CD14-positive monocyte (primary cell): Measurements from ENCODE around the gene JAK1. TPM values are rescaled to one million over a fixed set of nuclear protein-coding genes. Genes with fewer than 3 reads are reported as not detected.

Source experiments
- DNase-seq, 3 donors: peaks; one replicate each; pipeline ENCODE4 v3.0.0-alpha.2; 2011 to 2022
- H2AFZ ChIP-seq: 2 replicates; pipeline ENCODE4 v1.6.0; 2012; ENCODE audit warnings: mild to moderate bottlenecking, low read depth, low read length, inconsistent platforms; ENCODE audit not compliant: insufficient read depth, poor library complexity, severe bottlenecking
- H3K27ac ChIP-seq, 2 donors: 1 replicate in 1 of 2; 2 replicates in 1 of 2; pipeline ENCODE4 v1.5.1; 2012 to 2013; ENCODE audit warnings: low read length in 2 of 2, control low read depth in 1 of 2, inconsistent platforms in 1 of 2, low read depth in 1 of 2, mild to moderate bottlenecking in 1 of 2
- H3K27me3 ChIP-seq, 2 donors: one replicate each; pipeline versions ENCODE4 v1.6.0 to v1.6.1; 2011 to 2013; ENCODE audit warnings: low read length in 2 of 2; ENCODE audit not compliant: control insufficient read depth in 2 of 2, insufficient read depth in 2 of 2
- H3K36me3 ChIP-seq, 2 donors: replicated peaks in 1 of 2; 1 replicate in 1 of 2; 2 replicates in 1 of 2; pipeline versions ENCODE4 v1.5.1 to v1.6.1; 2012 to 2013; ENCODE audit warnings: low read length in 2 of 2, control low read depth in 1 of 2, inconsistent platforms in 1 of 2, mild to moderate bottlenecking in 1 of 2; ENCODE audit not compliant: insufficient read depth in 2 of 2, control insufficient read depth in 1 of 2
- H3K4me1 ChIP-seq, 2 donors: 1 replicate in 1 of 2; 2 replicates in 1 of 2; pipeline versions ENCODE4 v1.5.1 to v1.6.1; 2012 to 2013; ENCODE audit warnings: low read length in 2 of 2, control low read depth in 1 of 2, inconsistent platforms in 1 of 2, mild to moderate bottlenecking in 1 of 2, moderate library complexity in 1 of 2; ENCODE audit not compliant: insufficient read depth in 2 of 2, control insufficient read depth in 1 of 2
- H3K4me2 ChIP-seq: replicated peaks from 2 replicates; pipeline ENCODE3; 2012; ENCODE audit warnings: low read length, moderate library complexity, mild to moderate bottlenecking; ENCODE audit not compliant: poor library complexity, severe bottlenecking; ENCODE audit errors: extremely low read depth
- H3K4me3 ChIP-seq, 3 experiments: fragments of 200-600 bp in 1 of 3; sonication (generic) in 1 of 3; replicated peaks in 1 of 3; 1 replicate in 2 of 3; 2 replicates in 1 of 3; pipeline ENCODE4 v1.5.1; 2011 to 2013; ENCODE audit warnings: low read length in 3 of 3, mild to moderate bottlenecking in 3 of 3, control low read depth in 2 of 3, low read depth in 2 of 3, inconsistent platforms in 1 of 3, moderate library complexity in 1 of 3
- H3K79me2 ChIP-seq: 2 replicates; pipeline ENCODE4 v1.6.0; 2012; ENCODE audit warnings: mild to moderate bottlenecking, control low read depth, inconsistent platforms, low read length, moderate library complexity; ENCODE audit not compliant: insufficient read depth
- H3K9ac ChIP-seq: 2 replicates; pipeline ENCODE4 v1.6.0; 2017; ENCODE audit warnings: low read length, mild to moderate bottlenecking; ENCODE audit not compliant: insufficient read depth, poor library complexity, severe bottlenecking
- H3K9me3 ChIP-seq, 2 donors: replicated peaks in 1 of 2; 1 replicate in 1 of 2; 2 replicates in 1 of 2; pipeline versions ENCODE4 v1.5.1 to v1.6.1; 2012 to 2013; ENCODE audit warnings: low read length in 2 of 2, control low read depth in 1 of 2; ENCODE audit not compliant: control insufficient read depth in 1 of 2, insufficient read depth in 1 of 2
- H4K20me1 ChIP-seq: 2 replicates; pipeline ENCODE4 v1.6.0; 2012; ENCODE audit warnings: mild to moderate bottlenecking, low read length, control low read depth, moderate library complexity; ENCODE audit not compliant: insufficient read depth
- H3K27ac Mint-ChIP-seq, 7 donors: one replicate each; pipeline ENCODE4 v1.8.0; 2020; ENCODE audit warnings: mild to moderate bottlenecking in 7 of 7, mixed read lengths in 7 of 7, moderate library complexity in 6 of 7, inconsistent platforms in 2 of 7
- H3K27me3 Mint-ChIP-seq, 3 donors: one replicate each; pipeline ENCODE4 v1.8.0; 2021 to 2022; ENCODE audit warnings: low read depth in 3 of 3, mild to moderate bottlenecking in 3 of 3, mixed read lengths in 3 of 3, moderate library complexity in 3 of 3, inconsistent platforms in 1 of 3
- H3K36me3 Mint-ChIP-seq, 2 donors: one replicate each; pipeline ENCODE4 v1.8.0; 2020; ENCODE audit warnings: mixed read lengths in 2 of 2, inconsistent platforms in 1 of 2, mild to moderate bottlenecking in 1 of 2
- H3K4me1 Mint-ChIP-seq: one replicate; pipeline ENCODE4 v1.8.0; 2020; ENCODE audit warnings: mild to moderate bottlenecking, mixed read lengths
- H3K4me3 Mint-ChIP-seq, 2 donors: one replicate each; pipeline ENCODE4 v1.8.0; 2020; ENCODE audit warnings: mild to moderate bottlenecking in 2 of 2, mixed read lengths in 2 of 2, moderate library complexity in 1 of 2
- H3K9me3 Mint-ChIP-seq, 7 donors: one replicate each; pipeline ENCODE4 v1.8.0; 2020 to 2022; ENCODE audit warnings: mixed read lengths in 7 of 7, mild to moderate bottlenecking in 6 of 7, moderate library complexity in 6 of 7, inconsistent platforms in 2 of 7
- WGBS: methylation state at CpG from one replicate; pipeline ENCODE4 v1.1.5; 2013; ENCODE audit warnings: missing lambda C conversion rate; ENCODE audit not compliant: insufficient coverage; 5-methylcytosine and 5-hydroxymethylcytosine counted together
- intact Hi-C, 2 donors: fragments of 100-400 bp; cut with micrococcal nuclease; formaldehyde crosslinking; loops; one replicate each; pipeline versions ENCODE4 v1.15.0 to v1.15.1; 2023
- polyA plus RNA-seq, 3 donors: library from polyadenylated mRNA; depleted of rRNA in 1 of 3; unstranded in 2 of 3; stranded (reverse) in 1 of 3; fragments of 300-500 nt in 2 of 3; fragments of >200 nt in 1 of 3; fragmentation: Illumina TruSeq in 2 of 3; gene quantifications; 1 replicate in 2 of 3; 2 replicates in 1 of 3; pipeline ENCODE4 v1.2.3, GENCODE V29; 2012 to 2021
- TF ChIP-seq, protein P1 (sequence below): fragments of 200-600 bp; IDR thresholded peaks from one replicate; pipeline ENCODE4 v1.8.0; 2022; ENCODE audit warnings: antibody characterized with exemption, mild to moderate bottlenecking

Gene JAK1
- polyA plus RNA-seq, 3 donors = 43.1 to 76.2 (median 72.6) TPM

DNA sequence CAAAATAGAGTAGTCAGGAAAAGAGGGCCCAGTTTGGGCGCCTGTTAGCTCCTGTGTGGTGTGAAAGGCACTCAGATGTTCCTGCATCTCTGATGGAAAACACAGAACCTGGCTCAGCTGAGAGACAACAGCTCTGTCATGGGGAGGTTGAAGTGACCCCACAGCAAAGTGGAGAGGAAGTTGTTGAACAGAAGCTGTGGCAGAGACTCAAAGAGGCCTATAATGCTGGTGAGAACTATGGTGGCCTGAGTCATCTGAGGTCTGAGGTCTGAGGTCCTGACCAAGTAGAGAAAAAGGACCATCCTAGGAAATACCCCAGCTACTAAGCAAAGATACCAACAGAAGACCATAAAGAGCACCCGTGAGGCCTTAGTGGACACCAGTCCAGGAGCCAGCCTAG is 45.6 kb upstream of the JAK1 start:
- Mint-ChIP-seq H3K4me1 (peaks cover 26% of the 10 kb centered on the region), H3K9me3 (peaks cover 0 to 5% (median 2%) of the 10 kb centered on the region in 7 donors), H3K27ac (peak overlapping the region in 5 of 7 donors; percentile 9 to 80 (median 63))

DNA sequence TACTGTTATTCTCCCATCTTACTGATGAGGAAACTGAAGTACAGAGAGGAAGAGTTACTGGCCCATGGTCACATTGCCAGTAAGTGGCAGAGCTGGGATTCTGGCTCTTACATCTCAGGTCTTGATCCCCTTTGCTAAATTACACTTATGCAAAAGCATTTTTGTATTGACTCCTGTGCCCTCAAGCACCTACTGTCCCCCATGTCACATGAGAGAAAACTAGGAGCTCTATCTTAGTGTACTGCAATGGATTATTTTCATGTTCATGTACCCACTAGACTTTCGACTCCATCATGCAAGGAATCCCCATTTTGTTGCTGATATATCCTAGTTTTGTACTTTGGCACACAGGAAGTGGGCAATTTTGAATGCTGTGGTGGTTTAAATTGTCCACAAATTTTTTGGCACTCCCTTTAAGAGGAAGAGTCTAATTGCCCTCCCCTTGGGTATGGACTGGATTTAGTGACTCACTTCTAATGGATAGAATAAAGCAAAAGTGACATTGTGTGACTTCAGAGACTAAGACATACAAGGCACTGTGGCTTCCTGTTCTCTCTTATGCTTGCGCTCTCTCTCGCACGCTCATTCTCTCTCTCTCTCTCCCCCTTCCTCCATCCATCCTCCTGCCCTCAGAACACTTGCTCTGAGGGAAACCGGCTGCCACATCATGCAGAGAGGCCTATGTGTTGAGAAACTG is 43.5 kb upstream of the JAK1 start:
- Mint-ChIP-seq H3K9me3 (peaks cover 0 to 5% (median 2%) of the 10 kb centered on the region in 7 donors), H3K4me3 (no peak overlapping the region), H3K27me3 (peaks cover 0 to 8% (median 3%) of the 10 kb centered on the region in 3 donors), H3K27ac (peak overlapping the region in 1 of 7 donors; percentile 54), H3K4me1 (peaks cover 26% of the 10 kb centered on the region), H3K36me3 (peaks cover 4 to 5% of the 10 kb centered on the region in 2 donors)
- Histone ChIP-seq H3K4me2 (no peak overlapping the region), H3K27ac (no peak overlapping the region), H3K36me3 (no peaks in the 10 kb centered on the region), H4K20me1 (peaks cover 14% of the 10 kb centered on the region), H3K9ac (no peak overlapping the region), H2AFZ (no peak overlapping the region), H3K4me1 (peaks cover 5 to 6% of the 10 kb centered on the region in 2 donors), H3K9me3 (peaks cover 0 to 6% of the 10 kb centered on the region in 2 donors), H3K79me2 (no peaks in the 10 kb centered on the region), H3K4me3 (no peak overlapping the region), H3K27me3 (no peaks in the 10 kb centered on the region)
- DNase-seq = peak in 2 of 3 donors; percentile 32 to 38
- WGBS = 82% methylated on average over 4 of the region's 5 CpGs
- intact Hi-C loops = loop anchor here in 1 of 2 donors (10.0 kb wide), 1 partner anchor 75 kb away; no protein-coding TSS in a partner anchor
- TF ChIP-seq, protein P1, sequence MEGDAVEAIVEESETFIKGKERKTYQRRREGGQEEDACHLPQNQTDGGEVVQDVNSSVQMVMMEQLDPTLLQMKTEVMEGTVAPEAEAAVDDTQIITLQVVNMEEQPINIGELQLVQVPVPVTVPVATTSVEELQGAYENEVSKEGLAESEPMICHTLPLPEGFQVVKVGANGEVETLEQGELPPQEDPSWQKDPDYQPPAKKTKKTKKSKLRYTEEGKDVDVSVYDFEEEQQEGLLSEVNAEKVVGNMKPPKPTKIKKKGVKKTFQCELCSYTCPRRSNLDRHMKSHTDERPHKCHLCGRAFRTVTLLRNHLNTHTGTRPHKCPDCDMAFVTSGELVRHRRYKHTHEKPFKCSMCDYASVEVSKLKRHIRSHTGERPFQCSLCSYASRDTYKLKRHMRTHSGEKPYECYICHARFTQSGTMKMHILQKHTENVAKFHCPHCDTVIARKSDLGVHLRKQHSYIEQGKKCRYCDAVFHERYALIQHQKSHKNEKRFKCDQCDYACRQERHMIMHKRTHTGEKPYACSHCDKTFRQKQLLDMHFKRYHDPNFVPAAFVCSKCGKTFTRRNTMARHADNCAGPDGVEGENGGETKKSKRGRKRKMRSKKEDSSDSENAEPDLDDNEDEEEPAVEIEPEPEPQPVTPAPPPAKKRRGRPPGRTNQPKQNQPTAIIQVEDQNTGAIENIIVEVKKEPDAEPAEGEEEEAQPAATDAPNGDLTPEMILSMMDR = no peak

More for the DNA sequence above, 45.6 kb upstream of the JAK1 start:
- intact Hi-C loops = no loop called here
- H4K20me1 ChIP-seq = peaks cover 14% of the 10 kb centered on the region
- TF ChIP-seq, protein P1 = no peak
- H3K4me1 ChIP-seq = peaks cover 5 to 6% of the 10 kb centered on the region in 2 donors
- H3K4me3 ChIP-seq = no peak overlapping the region
- H3K36me3 ChIP-seq = no peaks in the 10 kb centered on the region
- 87% methylated on average over 1 of the region's 2 CpGs for WGBS
- H3K79me2 ChIP-seq = no peaks in the 10 kb centered on the region
- no peak overlapping the region for H3K27ac ChIP-seq
- peak; percentile 22 to 62 (median 23) for DNase-seq
- no peak overlapping the region for H3K9ac ChIP-seq
- no peak overlapping the region for H2AFZ ChIP-seq
- H3K27me3 Mint-ChIP-seq = peaks cover 0 to 8% (median 2%) of the 10 kb centered on the region in 3 donors
- no peak overlapping the region for H3K4me3 Mint-ChIP-seq
- H3K27me3 ChIP-seq = no peaks in the 10 kb centered on the region
- peaks cover 0 to 6% of the 10 kb centered on the region in 2 donors for H3K9me3 ChIP-seq
- H3K36me3 Mint-ChIP-seq = peaks cover 4 to 5% of the 10 kb centered on the region in 2 donors
- no peak overlapping the region for H3K4me2 ChIP-seq
